B cell (primary cell): ENCODE data around the gene KAZN. TPM values are rescaled to one million over a fixed set of nuclear protein-coding genes. Genes with fewer than 3 reads are reported as not detected.

Experiments
- ATAC-seq: fragments of 200-7000 bp; cut with Tn5 transposase; one replicate; pipeline ENCODE4 v1.10.0; 2021; ENCODE audit warnings: low read depth, mild to moderate bottlenecking, moderate number of reproducible peaks, moderate library complexity
- CTCF ChIA-PET: fragments of 350-600 bp; sonication (Branson Sonifier 250); formaldehyde crosslinking; loops from one replicate; lab custom pipeline; 2021; ENCODE audit warnings: antibody characterized with exemption, inconsistent platforms; lab: Charles Lee
- POLR2A ChIA-PET: fragments of 350-600 bp; sonication (Branson Sonifier 250); formaldehyde crosslinking; loops from one replicate; lab custom pipeline; 2021; ENCODE audit warnings: antibody characterized with exemption; lab: Charles Lee
- DNase-seq: peaks from one replicate; pipeline ENCODE4 v3.0.0; 2013
- H2AFZ ChIP-seq: 2 replicates; pipeline ENCODE4 v1.6.1; 2012; ENCODE audit warnings: mild to moderate bottlenecking, low read depth, low read length; ENCODE audit not compliant: insufficient read depth, poor library complexity, severe bottlenecking
- H3K27ac ChIP-seq, 2 donors: 1 replicate in 1 of 2; 2 replicates in 1 of 2; pipeline ENCODE4 v1.5.1; 2012 to 2013; ENCODE audit warnings: low read length in 2 of 2, mild to moderate bottlenecking in 2 of 2, moderate library complexity in 1 of 2
- H3K27me3 ChIP-seq, 4 experiments: fragments of 200-600 bp in 1 of 4; sonication (generic) in 1 of 4; replicated peaks in 1 of 4; 1 replicate in 2 of 4; 2 replicates in 2 of 4; pipeline versions ENCODE4 v1.6.1 to v1.7.0; 2013 to 2016; ENCODE audit warnings: low read length in 3 of 4, mild to moderate bottlenecking in 2 of 4, mixed read lengths in 1 of 4, moderate library complexity in 1 of 4; ENCODE audit not compliant: insufficient read depth in 4 of 4, control insufficient read depth in 3 of 4; ENCODE audit errors: control extremely low read depth in 1 of 4
- H3K36me3 ChIP-seq, 2 experiments: replicated peaks in 1 of 2; 1 replicate in 1 of 2; 2 replicates in 1 of 2; pipeline versions ENCODE4 v1.6.1 to v1.7.1; 2013; ENCODE audit warnings: low read length in 1 of 2; ENCODE audit not compliant: insufficient read depth in 2 of 2, control insufficient read depth in 1 of 2; ENCODE audit errors: control extremely low read depth in 1 of 2, extremely low read depth in 1 of 2
- H3K4me1 ChIP-seq, 2 donors: fragments of 200-600 bp in 1 of 2; sonication (generic) in 1 of 2; 1 replicate in 1 of 2; 2 replicates in 1 of 2; pipeline versions ENCODE4 v1.5.1 to v1.6.1; 2013 to 2017; ENCODE audit warnings: low read length in 2 of 2; ENCODE audit not compliant: control insufficient read depth in 2 of 2, insufficient read depth in 2 of 2
- H3K4me2 ChIP-seq: replicated peaks from 2 replicates; pipeline ENCODE3; 2012; ENCODE audit warnings: mild to moderate bottlenecking, low read depth, low read length; ENCODE audit not compliant: poor library complexity, severe bottlenecking
- H3K4me3 ChIP-seq, 5 experiments: fragments of 200-600 bp in 1 of 5; sonication (generic) in 1 of 5; 1 replicate in 3 of 5; 2 replicates in 2 of 5; pipeline versions ENCODE4 v1.5.1 to v1.7.0; 2011 to 2016; ENCODE audit warnings: low read length in 4 of 5, mild to moderate bottlenecking in 4 of 5, low read depth in 2 of 5, control low read depth in 1 of 5, moderate library complexity in 1 of 5; ENCODE audit not compliant: insufficient read depth in 1 of 5; ENCODE audit errors: control extremely low read depth in 1 of 5, extremely low read depth in 1 of 5
- H3K79me2 ChIP-seq: fragments of 200-600 bp; sonication (generic); one replicate; pipeline ENCODE4 v1.6.0; 2016; ENCODE audit warnings: low read length; ENCODE audit not compliant: control insufficient read depth, insufficient read depth
- H3K9ac ChIP-seq: fragments of 200-600 bp; sonication (generic); 2 replicates; pipeline ENCODE4 v1.6.1; 2017; ENCODE audit warnings: mild to moderate bottlenecking, low read length, moderate library complexity
- H3K9me3 ChIP-seq, 3 donors: one replicate each; pipeline versions ENCODE4 v1.6.1 to v1.7.1; 2013; ENCODE audit warnings: low read length in 2 of 3; ENCODE audit not compliant: control insufficient read depth in 2 of 3, insufficient read depth in 1 of 3; ENCODE audit errors: control extremely low read depth in 1 of 3
- H4K20me1 ChIP-seq: 2 replicates; pipeline ENCODE4 v1.6.0; 2012; ENCODE audit warnings: mild to moderate bottlenecking, low read length; ENCODE audit not compliant: insufficient read depth, control insufficient read depth, poor library complexity, severe bottlenecking
- H3K27ac Mint-ChIP-seq: one replicate; pipeline ENCODE4 v1.8.0; 2021; ENCODE audit warnings: mixed read lengths
- H3K27me3 Mint-ChIP-seq: one replicate; pipeline ENCODE4 v1.8.0; 2021; ENCODE audit warnings: mixed read lengths
- H3K4me1 Mint-ChIP-seq: one replicate; pipeline ENCODE4 v1.8.0; 2021; ENCODE audit warnings: mixed read lengths
- H3K4me3 Mint-ChIP-seq: one replicate; pipeline ENCODE4 v1.8.0; 2021; ENCODE audit warnings: mixed read lengths
- H3K9me3 Mint-ChIP-seq: one replicate; pipeline ENCODE4 v1.8.0; 2022; ENCODE audit warnings: mixed read lengths; ENCODE audit not compliant: insufficient read depth
- EZH2 ChIP-seq: IDR thresholded peaks from 2 replicates; pipeline ENCODE4 v1.6.1; 2012; ENCODE audit warnings: borderline replicate concordance, low read depth, mild to moderate bottlenecking, moderate library complexity, low read length; ENCODE audit not compliant: insufficient read depth, poor library complexity, severe bottlenecking
- whole genome bisulfite sequencing: methylation state at CpG from one replicate; pipeline ENCODE4 v1.1.5; 2013; ENCODE audit warnings: missing lambda C conversion rate; ENCODE audit not compliant: insufficient coverage; 5-methylcytosine and 5-hydroxymethylcytosine counted together
- intact Hi-C: fragments of 100-400 bp; cut with micrococcal nuclease; formaldehyde crosslinking; loops from one replicate; pipeline ENCODE4 v1.10.0; 2022
- polyA plus RNA-seq: library from polyadenylated mRNA; depleted of rRNA; stranded (reverse); fragments of >200 nt; gene quantifications from 2 replicates; pipeline ENCODE4 v1.2.3, GENCODE V29; 2012
- total RNA-seq, 2 donors: library from RNA; stranded (reverse); fragments of 120-200 nt in 1 of 2; gene quantifications; 1 replicate in 1 of 2; 2 replicates in 1 of 2; pipeline versions ENCODE4 v1.2.3 to v1.2.4, GENCODE V29; 2013 to 2022
- TF ChIP-seq, protein P1 (sequence below): fragments of 200-600 bp; IDR thresholded peaks from one replicate; pipeline ENCODE4 v1.8.0; 2022; ENCODE audit warnings: antibody characterized with exemption, mild to moderate bottlenecking

KAZN gene
- total and polyA plus RNA-seq, 2 donors (not counting 1 experiment from before 2014, with no cell fraction given) = 0.13 to 0.39 TPM

DNA sequence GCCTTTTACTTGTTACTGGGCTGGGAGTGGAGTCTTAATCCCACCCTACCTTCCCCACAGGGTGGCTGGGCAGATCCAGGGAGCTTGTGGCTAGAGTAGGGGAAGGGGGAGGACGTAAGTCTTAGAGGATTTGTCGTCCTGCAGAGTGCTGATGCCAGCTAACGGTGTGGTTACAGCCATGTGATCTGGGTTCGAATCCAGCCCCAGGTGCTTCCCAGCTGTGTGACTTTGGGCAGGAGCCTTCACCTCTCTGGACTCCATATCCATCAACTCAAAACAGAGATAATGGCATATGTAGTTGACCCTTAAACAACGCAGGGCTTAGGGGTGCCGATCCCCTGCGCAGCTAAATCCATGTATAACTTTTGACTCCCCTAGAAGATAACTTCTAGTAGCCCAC, 446.6 kb downstream of the KAZN start:
- CTCF ChIA-PET = no interaction called here

DNA sequence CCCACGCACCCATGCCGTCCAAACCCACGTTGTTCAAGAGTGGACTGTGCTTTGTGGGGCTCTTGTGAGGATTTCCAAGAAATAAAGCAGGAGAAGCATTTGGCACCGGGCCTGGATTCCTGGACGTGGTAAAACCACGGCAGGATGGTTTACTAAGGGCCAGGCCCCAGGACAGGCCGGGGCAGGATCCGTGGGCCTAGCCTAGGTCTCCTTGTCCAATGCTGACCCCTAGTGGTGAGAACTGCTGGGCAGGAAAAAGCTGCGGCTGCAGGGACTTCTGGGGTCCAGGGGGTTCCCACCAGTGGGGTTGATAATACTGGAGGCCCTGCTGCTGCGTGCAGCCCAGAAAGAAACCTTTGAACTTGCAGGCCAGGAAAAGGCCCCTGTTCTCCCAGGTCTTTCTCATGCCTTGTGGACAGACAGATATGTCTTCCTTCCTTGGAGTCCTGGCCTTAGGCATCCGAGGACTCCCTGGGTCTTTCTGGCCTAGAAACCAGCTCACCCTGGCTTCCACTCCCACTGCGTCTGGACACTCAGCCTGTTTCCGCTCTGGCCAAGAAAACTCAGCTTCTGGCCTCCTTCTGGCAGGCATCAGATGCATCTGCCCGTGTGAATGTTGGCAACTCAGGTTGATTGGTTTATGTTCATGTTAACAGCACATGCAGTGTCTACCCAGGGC, 448.1 kb downstream of the KAZN start:
- H3K4me1 ChIP-seq = no peaks in the 10 kb centered on the region
- 54% methylated on average over 14 of the region's 14 CpGs for WGBS
- no peak overlapping the region for H3K27ac ChIP-seq
- H3K4me3 Mint-ChIP-seq = no peak overlapping the region
- CTCF ChIA-PET = interaction anchor here (1.0 to 1.5 kb wide), 6 partner anchors 11 to 268 kb away, joined by 3 to 4 read pairs (median 3); no protein-coding TSS in a partner anchor
- no peaks in the 10 kb centered on the region for H4K20me1 ChIP-seq
- H3K4me2 ChIP-seq = no peak overlapping the region
- no peak overlapping the region for H3K9ac ChIP-seq
- no peaks in the 10 kb centered on the region for H3K36me3 ChIP-seq
- H3K79me2 ChIP-seq = no peaks in the 10 kb centered on the region
- no peaks in the 10 kb centered on the region for H3K27me3 ChIP-seq
- H3K9me3 ChIP-seq = peaks cover 0 to 15% (median 0%) of the 10 kb centered on the region in 3 donors
- POLR2A ChIA-PET = no interaction called here
- ATAC-seq (peak; percentile 24), DNase-seq (peak; percentile 55)
- H3K4me3 ChIP-seq = no peak overlapping the region
- no peaks in the 10 kb centered on the region for H3K9me3 Mint-ChIP-seq
- no peak overlapping the region for H3K27ac Mint-ChIP-seq
- TF ChIP-seq, protein P1, sequence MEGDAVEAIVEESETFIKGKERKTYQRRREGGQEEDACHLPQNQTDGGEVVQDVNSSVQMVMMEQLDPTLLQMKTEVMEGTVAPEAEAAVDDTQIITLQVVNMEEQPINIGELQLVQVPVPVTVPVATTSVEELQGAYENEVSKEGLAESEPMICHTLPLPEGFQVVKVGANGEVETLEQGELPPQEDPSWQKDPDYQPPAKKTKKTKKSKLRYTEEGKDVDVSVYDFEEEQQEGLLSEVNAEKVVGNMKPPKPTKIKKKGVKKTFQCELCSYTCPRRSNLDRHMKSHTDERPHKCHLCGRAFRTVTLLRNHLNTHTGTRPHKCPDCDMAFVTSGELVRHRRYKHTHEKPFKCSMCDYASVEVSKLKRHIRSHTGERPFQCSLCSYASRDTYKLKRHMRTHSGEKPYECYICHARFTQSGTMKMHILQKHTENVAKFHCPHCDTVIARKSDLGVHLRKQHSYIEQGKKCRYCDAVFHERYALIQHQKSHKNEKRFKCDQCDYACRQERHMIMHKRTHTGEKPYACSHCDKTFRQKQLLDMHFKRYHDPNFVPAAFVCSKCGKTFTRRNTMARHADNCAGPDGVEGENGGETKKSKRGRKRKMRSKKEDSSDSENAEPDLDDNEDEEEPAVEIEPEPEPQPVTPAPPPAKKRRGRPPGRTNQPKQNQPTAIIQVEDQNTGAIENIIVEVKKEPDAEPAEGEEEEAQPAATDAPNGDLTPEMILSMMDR = peak; percentile 80
- no peak for TF ChIP-seq EZH2
- no peaks in the 10 kb centered on the region for H3K4me1 Mint-ChIP-seq
- H3K27me3 Mint-ChIP-seq = no peaks in the 10 kb centered on the region
- intact Hi-C loops = loop anchor here (10.0 kb wide), 1 partner anchor 1082 kb away; no protein-coding TSS in a partner anchor
- no peak overlapping the region for H2AFZ ChIP-seq

More for the DNA sequence above, 446.6 kb downstream of the KAZN start:
- no peaks in the 10 kb centered on the region for H3K36me3 ChIP-seq
- H3K27ac Mint-ChIP-seq = no peak overlapping the region
- no peak overlapping the region for H3K4me3 ChIP-seq
- peaks cover 0 to 7% (median 0%) of the 10 kb centered on the region in 3 donors for H3K9me3 ChIP-seq
- no peak overlapping the region for H3K4me2 ChIP-seq
- H3K4me1 Mint-ChIP-seq = no peaks in the 10 kb centered on the region
- POLR2A ChIA-PET = no interaction called here
- DNase-seq = no peak
- 87% methylated on average over 3 of the region's 7 CpGs for WGBS
- no peaks in the 10 kb centered on the region for H3K4me1 ChIP-seq
- H3K9ac ChIP-seq = no peak overlapping the region
- intact Hi-C loops = loop anchor here (10.0 kb wide), 1 partner anchor 1080 kb away; no protein-coding TSS in a partner anchor
- no peak for ATAC-seq
- TF ChIP-seq EZH2 = no peak
- TF ChIP-seq, protein P1 = no peak
- H3K4me3 Mint-ChIP-seq = no peak overlapping the region
- no peaks in the 10 kb centered on the region for H3K27me3 Mint-ChIP-seq
- H3K79me2 ChIP-seq = no peaks in the 10 kb centered on the region
- H4K20me1 ChIP-seq = no peaks in the 10 kb centered on the region
- no peak overlapping the region for H2AFZ ChIP-seq
- H3K27me3 ChIP-seq = no peaks in the 10 kb centered on the region
- no peak overlapping the region for H3K27ac ChIP-seq
- no peaks in the 10 kb centered on the region for H3K9me3 Mint-ChIP-seq
